Hepatocyte (in vitro differentiated cells): ENCODE data around the gene FILIP1L. TPM values are rescaled to one million over a fixed set of nuclear protein-coding genes. Genes with fewer than 3 reads are reported as not detected.

ENCODE experiments used
- DNase-seq: peaks from one replicate; pipeline ENCODE4 v3.0.0-alpha.2; 2016; ENCODE audit warnings: low spot score
- H2AFZ ChIP-seq: fragments of 200-600 bp; sonication (generic); 2 replicates; pipeline ENCODE4 v1.6.0; 2016; ENCODE audit warnings: antibody characterized with exemption, mild to moderate bottlenecking
- H3K27ac ChIP-seq: fragments of 200-600 bp; sonication (generic); 2 replicates; pipeline ENCODE4 v1.5.1; 2016; ENCODE audit warnings: mild to moderate bottlenecking
- H3K27me3 ChIP-seq: fragments of 200-600 bp; sonication (generic); 2 replicates; pipeline ENCODE4 v1.6.1; 2016
- H3K36me3 ChIP-seq: fragments of 200-600 bp; sonication (generic); replicated peaks from 2 replicates; pipeline ENCODE4 v1.5.1; 2016; ENCODE audit warnings: low read depth; ENCODE audit not compliant: insufficient read depth
- H3K4me1 ChIP-seq: fragments of 200-600 bp; sonication (generic); 2 replicates; pipeline ENCODE4 v1.5.1; 2016; ENCODE audit warnings: mild to moderate bottlenecking, moderate library complexity; ENCODE audit not compliant: insufficient read depth
- H3K4me2 ChIP-seq: fragments of 200-600 bp; sonication (generic); 2 replicates; pipeline ENCODE4 v1.6.0; 2016
- H3K4me3 ChIP-seq: fragments of 200-600 bp; sonication (generic); 2 replicates; pipeline ENCODE4 v1.5.1; 2016; ENCODE audit warnings: mild to moderate bottlenecking
- H3K79me2 ChIP-seq: fragments of 200-600 bp; sonication (generic); 2 replicates; pipeline ENCODE4 v1.6.0; 2017; ENCODE audit warnings: mild to moderate bottlenecking
- H3K9me2 ChIP-seq: fragments of 200-600 bp; sonication (generic); replicated peaks from 2 replicates; pipeline ENCODE4 v1.6.0; 2017; ENCODE audit warnings: mild to moderate bottlenecking; ENCODE audit not compliant: insufficient read depth
- H3K9me3 ChIP-seq: fragments of 200-600 bp; sonication (generic); 2 replicates; pipeline ENCODE4 v1.5.1; 2016; ENCODE audit warnings: low read depth, mild to moderate bottlenecking
- H4K20me1 ChIP-seq: fragments of 200-600 bp; sonication (generic); 2 replicates; pipeline ENCODE4 v1.6.0; 2016; ENCODE audit warnings: mild to moderate bottlenecking; ENCODE audit not compliant: insufficient read depth, poor library complexity, severe bottlenecking
- CTCF ChIP-seq: fragments of 200-600 bp; sonication (generic); IDR thresholded peaks from 2 replicates; pipeline ENCODE4 v1.5.1; 2016; ENCODE audit warnings: antibody characterized with exemption, mild to moderate bottlenecking; ENCODE audit not compliant: poor library complexity
- EZH2 ChIP-seq: fragments of 200-600 bp; sonication (generic); IDR thresholded peaks from 2 replicates; pipeline ENCODE4 v1.6.1; 2016; ENCODE audit warnings: antibody characterized with exemption, mild to moderate bottlenecking, borderline replicate concordance
- EZH2phosphoT487 ChIP-seq: fragments of 200-600 bp; sonication (generic); IDR thresholded peaks from one replicate; pipeline ENCODE4 v1.6.1; 2018; ENCODE audit warnings: antibody characterized with exemption, mild to moderate bottlenecking, low read depth, moderate library complexity; ENCODE audit not compliant: unreplicated experiment, severe bottlenecking
- WGBS: methylation state at CpG from one replicate; pipeline ENCODE4 v1.1.6; 2016; ENCODE audit warnings: low lambda C conversion rate; ENCODE audit errors: missing lambda C conversion rate; 5-methylcytosine and 5-hydroxymethylcytosine counted together
- polyA plus RNA-seq: library from polyadenylated mRNA; unstranded; fragments of >200 nt; fragmentation: Nextera tagmentation; extraction: Ambion mirVana; gene quantifications from 2 replicates; pipeline ENCODE4 v1.2.1, GENCODE V29; 2016
- total RNA-seq: library from RNA; depleted of rRNA; stranded (reverse); fragments of >200 nt; gene quantifications from 2 replicates; pipeline ENCODE4 v1.2.3, GENCODE V29; 2014

Gene FILIP1L
- total and polyA plus RNA-seq, 2 experiments from 2014 or later = 48.2 to 49.4 TPM

GRCh38 chr3:99929745-99930139 lies 184.6 kb downstream of the FILIP1L start:
- Histone ChIP-seq H3K4me3 (no peak overlapping the region), H4K20me1 (no peaks in the 10 kb centered on the region), H3K9me2 (no peaks in the 10 kb centered on the region), H3K36me3 (no peaks in the 10 kb centered on the region), H3K27ac (peak overlapping the region; percentile 64), H2AFZ (no peak overlapping the region), H3K4me2 (no peak overlapping the region), H3K79me2 (no peaks in the 10 kb centered on the region), H3K9me3 (no peaks in the 10 kb centered on the region), H3K4me1 (peaks cover 32% of the 10 kb centered on the region), H3K27me3 (no peaks in the 10 kb centered on the region)
- DNase-seq = peak; percentile 35
- TF ChIP-seq CTCF (no peak), EZH2 (no peak), EZH2phosphoT487 (no peak)
- 59% methylated on average over 3 of the region's 3 CpGs for WGBS

- WGBS = 71% methylated on average over 7 of the region's 7 CpGs
- H3K27ac ChIP-seq = peak overlapping the region; percentile 64
These were observed 185.2 kb downstream of the FILIP1L start for GRCh38 chr3:99928771-99929744.

GRCh38 chr3:99927671-99928457 lies 186.4 kb downstream of the FILIP1L start:
- Histone ChIP-seq H3K36me3 (no peaks in the 10 kb centered on the region), H4K20me1 (no peaks in the 10 kb centered on the region), H3K79me2 (no peaks in the 10 kb centered on the region), H3K4me2 (no peak overlapping the region), H3K9me3 (no peaks in the 10 kb centered on the region), H3K27ac (peak overlapping the region; percentile 12), H2AFZ (no peak overlapping the region), H3K4me1 (peaks cover 32% of the 10 kb centered on the region), H3K4me3 (no peak overlapping the region), H3K27me3 (no peaks in the 10 kb centered on the region), H3K9me2 (no peaks in the 10 kb centered on the region)
- 71% methylated on average over 7 of the region's 7 CpGs for WGBS
- no peak for DNase-seq
- TF ChIP-seq EZH2phosphoT487 (no peak), CTCF (no peak), EZH2 (no peak)

More at GRCh38 chr3:99928771-99929744, 185.2 kb downstream of the FILIP1L start:
- Histone ChIP-seq H3K27me3 (no peaks in the 10 kb centered on the region), H3K9me2 (no peaks in the 10 kb centered on the region), H2AFZ (no peak overlapping the region), H3K36me3 (no peaks in the 10 kb centered on the region), H3K4me3 (no peak overlapping the region), H3K9me3 (no peaks in the 10 kb centered on the region), H3K4me1 (peaks cover 32% of the 10 kb centered on the region), H3K4me2 (no peak overlapping the region), H4K20me1 (no peaks in the 10 kb centered on the region), H3K79me2 (no peaks in the 10 kb centered on the region)
- DNase-seq = no peak
- no peak for TF ChIP-seq EZH2
- TF ChIP-seq EZH2phosphoT487 = no peak
- TF ChIP-seq CTCF = peak; percentile 12
